Astrocyte of the spinal cord (primary cell): ENCODE results near the gene AKAP10.
"Not testable (repeated sequence)": the region's sequence is repeated elsewhere in the genome, so short reads cannot be mapped to it uniquely, and the experiment has no call there.

ENCODE experiments used
- DNase-seq: peaks from one replicate; pipeline ENCODE4 v3.0.0; 2011; ENCODE audit warnings: low read depth, low spot score
- H3K4me3 ChIP-seq: 2 replicates; pipeline ENCODE4 v1.5.1; 2011; ENCODE audit warnings: low read depth, mild to moderate bottlenecking, low read length, moderate library complexity
- in situ Hi-C: cut with HindIII; loops from 2 replicates; pipeline ENCODE4 v1.10.0; 2017; ENCODE audit warnings: low sequenced_read_pairs
- TF ChIP-seq, protein P1 (sequence below): IDR thresholded peaks from 2 replicates; pipeline ENCODE4 v1.5.1; 2012; ENCODE audit warnings: low read depth, mild to moderate bottlenecking, low read length, inconsistent platforms

The AKAP10 gene, protein sequence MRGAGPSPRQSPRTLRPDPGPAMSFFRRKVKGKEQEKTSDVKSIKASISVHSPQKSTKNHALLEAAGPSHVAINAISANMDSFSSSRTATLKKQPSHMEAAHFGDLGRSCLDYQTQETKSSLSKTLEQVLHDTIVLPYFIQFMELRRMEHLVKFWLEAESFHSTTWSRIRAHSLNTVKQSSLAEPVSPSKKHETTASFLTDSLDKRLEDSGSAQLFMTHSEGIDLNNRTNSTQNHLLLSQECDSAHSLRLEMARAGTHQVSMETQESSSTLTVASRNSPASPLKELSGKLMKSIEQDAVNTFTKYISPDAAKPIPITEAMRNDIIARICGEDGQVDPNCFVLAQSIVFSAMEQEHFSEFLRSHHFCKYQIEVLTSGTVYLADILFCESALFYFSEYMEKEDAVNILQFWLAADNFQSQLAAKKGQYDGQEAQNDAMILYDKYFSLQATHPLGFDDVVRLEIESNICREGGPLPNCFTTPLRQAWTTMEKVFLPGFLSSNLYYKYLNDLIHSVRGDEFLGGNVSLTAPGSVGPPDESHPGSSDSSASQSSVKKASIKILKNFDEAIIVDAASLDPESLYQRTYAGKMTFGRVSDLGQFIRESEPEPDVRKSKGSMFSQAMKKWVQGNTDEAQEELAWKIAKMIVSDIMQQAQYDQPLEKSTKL

DNA sequence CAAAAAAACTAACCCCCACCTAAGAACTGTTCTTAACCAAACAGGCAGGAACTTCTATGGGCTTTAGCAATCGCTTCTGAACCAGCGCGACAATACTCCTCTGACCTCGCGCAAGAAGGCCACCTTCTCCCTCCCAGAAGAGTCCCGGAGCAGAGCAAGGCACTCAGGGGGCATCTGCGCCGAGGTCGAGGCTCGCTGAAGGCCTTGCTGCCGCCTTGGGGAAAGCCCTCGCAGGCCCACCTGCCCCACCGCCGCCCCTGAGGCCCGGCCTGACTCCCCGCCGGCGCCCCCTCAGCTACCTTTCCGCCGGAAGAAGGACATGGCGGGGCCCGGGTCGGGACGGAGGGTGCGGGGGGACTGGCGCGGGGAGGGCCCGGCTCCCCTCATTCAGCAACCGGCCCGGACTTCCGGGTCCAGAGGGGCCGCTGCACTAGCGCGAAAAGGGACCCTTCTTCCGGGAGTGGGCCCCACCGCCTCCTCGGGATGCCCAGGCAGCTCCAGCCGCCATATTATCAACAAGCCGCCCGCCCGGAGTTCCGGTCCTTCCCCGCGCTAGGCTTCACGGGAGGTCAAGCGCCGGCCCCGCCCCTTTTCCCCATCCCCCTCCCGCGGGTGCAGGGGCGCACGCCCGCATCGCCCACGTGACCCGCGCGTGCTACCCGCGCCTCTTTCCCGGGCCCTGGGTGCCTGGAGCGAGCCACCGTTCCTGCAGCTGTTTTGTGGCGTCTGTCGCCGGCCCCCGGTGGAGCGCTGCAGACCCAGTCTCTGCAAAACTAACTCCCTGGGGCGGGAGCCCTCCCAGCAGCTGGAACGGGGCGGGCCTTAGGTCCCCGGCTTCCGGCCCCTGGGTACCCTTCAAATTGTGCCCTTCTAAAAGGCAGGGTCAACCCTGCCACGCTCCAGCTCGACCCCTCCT, at the start of gene AKAP10:
Gene AKAP10 (minus strand): TSS at position 536 of the 916 bp plus-strand sequence. CDS start 149 bp downstream, at position 387.
- in situ Hi-C loops, result no loop called here
- peak; percentile 82 for DNase-seq
- H3K4me3 ChIP-seq, result peak within 1 kb of the TSS; percentile 79
- TF ChIP-seq, protein P1, sequence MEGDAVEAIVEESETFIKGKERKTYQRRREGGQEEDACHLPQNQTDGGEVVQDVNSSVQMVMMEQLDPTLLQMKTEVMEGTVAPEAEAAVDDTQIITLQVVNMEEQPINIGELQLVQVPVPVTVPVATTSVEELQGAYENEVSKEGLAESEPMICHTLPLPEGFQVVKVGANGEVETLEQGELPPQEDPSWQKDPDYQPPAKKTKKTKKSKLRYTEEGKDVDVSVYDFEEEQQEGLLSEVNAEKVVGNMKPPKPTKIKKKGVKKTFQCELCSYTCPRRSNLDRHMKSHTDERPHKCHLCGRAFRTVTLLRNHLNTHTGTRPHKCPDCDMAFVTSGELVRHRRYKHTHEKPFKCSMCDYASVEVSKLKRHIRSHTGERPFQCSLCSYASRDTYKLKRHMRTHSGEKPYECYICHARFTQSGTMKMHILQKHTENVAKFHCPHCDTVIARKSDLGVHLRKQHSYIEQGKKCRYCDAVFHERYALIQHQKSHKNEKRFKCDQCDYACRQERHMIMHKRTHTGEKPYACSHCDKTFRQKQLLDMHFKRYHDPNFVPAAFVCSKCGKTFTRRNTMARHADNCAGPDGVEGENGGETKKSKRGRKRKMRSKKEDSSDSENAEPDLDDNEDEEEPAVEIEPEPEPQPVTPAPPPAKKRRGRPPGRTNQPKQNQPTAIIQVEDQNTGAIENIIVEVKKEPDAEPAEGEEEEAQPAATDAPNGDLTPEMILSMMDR, result no peak

DNA sequence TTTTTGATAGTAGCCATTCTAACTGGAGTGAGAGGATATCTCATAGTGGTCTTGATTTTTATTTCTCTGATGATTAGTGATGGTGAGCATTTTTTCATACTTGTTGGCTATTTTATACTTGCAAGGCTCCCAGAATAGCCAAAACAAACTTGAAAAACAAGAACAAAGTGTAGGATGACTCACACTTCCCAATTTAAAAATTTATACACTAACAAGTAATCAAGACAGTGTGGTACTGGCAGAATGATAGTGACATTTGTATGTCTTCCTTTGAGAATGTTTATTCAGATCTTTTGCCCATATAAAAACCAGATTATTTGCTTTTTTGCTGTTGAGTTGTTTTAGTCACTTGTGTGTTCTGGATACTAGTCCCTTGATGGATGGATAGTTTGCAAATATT, 49.3 kb upstream of the AKAP10 start:
- DNase-seq, result no peak
- in situ Hi-C loops, result no loop called here
- no peak overlapping the region for H3K4me3 ChIP-seq
- TF ChIP-seq, protein P1, result no peak

DNA sequence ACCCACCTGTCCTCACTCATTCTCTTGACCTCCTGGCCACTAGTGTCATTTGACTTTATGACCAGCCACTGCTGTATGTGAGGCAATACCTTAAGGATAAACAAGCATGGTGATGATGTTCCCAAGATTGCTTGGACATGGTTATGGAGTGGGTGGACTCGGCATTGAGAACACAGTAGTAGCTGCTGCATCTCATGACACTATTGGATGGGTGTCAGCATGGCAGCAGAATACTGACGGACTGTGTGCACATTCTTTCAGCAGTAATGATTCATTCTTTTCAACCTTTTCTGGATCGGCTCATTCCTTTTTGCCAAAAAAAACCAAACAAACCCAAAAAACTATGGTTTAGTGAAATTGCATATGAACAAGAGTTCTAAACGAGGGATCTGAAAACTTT, 45.1 kb upstream of the AKAP10 start:
- in situ Hi-C loops, result no loop called here
- TF ChIP-seq, protein P1, result no peak
- H3K4me3 ChIP-seq, result no peak overlapping the region
- DNase-seq, result no peak

DNA sequence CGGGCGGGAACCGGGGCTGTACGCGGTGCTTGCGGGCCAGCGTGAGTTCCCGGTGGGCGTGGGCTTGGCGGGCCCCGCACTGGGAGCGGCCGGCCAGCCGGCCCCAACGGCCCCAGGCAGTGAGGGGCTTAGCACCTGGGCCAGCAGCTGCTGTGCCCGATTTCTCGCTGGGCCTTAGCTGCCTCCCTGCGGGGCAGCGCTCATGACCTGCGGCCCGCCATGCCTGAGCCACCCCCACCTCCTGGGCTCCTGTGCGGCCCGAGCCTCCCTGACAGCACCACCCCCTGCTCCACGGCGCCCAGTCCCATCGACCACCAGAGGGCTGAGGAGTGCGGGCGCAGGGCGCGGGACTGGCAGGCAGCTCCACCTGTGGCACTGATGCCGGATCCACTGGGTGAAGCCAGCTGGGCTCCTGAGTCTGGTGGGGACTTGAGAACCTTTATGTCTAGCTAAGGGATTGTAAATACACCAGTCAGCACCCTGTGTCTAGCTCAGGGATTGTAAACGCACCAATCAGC, 38.9 kb upstream of the AKAP10 start:
- DNase-seq, in situ Hi-C loops, H3K4me3 ChIP-seq: not testable (repeated sequence)

DNA sequence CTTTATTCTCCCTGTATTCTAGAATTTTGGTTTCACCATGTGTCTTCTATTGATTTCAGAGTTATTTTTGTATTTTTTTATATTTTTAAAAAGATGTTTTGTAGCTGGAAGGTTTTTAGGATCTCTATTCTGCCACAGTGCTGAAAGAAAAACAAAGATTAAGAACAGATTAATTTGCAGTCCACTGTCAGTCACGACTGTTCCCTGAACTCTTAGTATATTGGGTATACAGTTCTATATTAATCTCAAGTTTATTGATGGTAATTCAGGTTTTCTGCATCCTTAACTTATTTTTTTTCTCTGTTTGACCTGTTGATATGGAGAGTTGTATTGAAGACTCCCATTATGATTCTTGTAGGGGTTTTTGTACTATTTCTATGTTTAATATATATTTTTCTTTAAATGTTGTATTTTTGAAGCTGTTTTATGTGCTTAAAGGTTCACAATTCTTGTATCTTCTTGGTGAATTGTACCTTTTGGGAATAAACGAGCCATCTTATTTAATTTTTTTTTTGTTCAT, 34.4 kb upstream of the AKAP10 start:
- no peak for DNase-seq
- TF ChIP-seq, protein P1, result no peak
- no peak overlapping the region for H3K4me3 ChIP-seq
- in situ Hi-C loops, result no loop called here

DNA sequence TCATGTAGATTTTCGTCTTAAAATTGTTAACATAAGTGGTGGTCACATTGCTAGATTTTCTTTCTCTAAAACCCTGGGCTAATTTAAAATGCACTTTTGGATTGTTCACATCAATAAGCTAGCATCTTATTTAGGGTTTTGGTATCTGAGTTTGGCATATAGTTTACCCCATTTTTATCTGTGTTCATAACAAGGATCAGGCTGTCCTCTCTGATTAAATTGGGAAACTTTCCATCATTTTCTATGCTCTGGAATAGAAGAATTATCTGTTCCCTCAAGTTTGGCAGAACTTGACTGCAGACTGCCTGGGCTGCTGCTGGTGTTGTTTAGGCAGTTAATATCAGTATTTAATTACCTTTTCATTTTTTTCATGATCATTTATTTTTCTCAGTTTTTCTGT, 33.3 kb upstream of the AKAP10 start:
- TF ChIP-seq, protein P1, result no peak
- no peak for DNase-seq
- H3K4me3 ChIP-seq, result no peak overlapping the region
- in situ Hi-C loops, result no loop called here
